Activated CD4-positive, alpha-beta memory T cell treated with anti-CD3 and anti-CD28 coated beads for 36 hours (primary cell): ENCODE results near the gene TF. TPM values are rescaled to one million over a fixed set of nuclear protein-coding genes. Genes with fewer than 3 reads are reported as not detected.

Experiments used
- CTCF ChIA-PET: fragments of 350-600 bp; sonication (Branson Sonifier 250); formaldehyde crosslinking; loops from one replicate; lab custom pipeline; 2021; ENCODE audit warnings: antibody characterized with exemption, inconsistent platforms; lab: Charles Lee
- POLR2A ChIA-PET: fragments of 350-600 bp; sonication (Branson Sonifier 250); formaldehyde crosslinking; loops from one replicate; lab custom pipeline; 2021; ENCODE audit warnings: antibody characterized with exemption; lab: Charles Lee
- DNase-seq: peaks from one replicate; pipeline ENCODE4 v3.0.0-alpha.2; 2020
- H3K27ac Mint-ChIP-seq: one replicate; pipeline ENCODE4 v1.8.0; 2021; ENCODE audit warnings: mixed read lengths
- H3K27me3 Mint-ChIP-seq: one replicate; pipeline ENCODE4 v1.8.0; 2021; ENCODE audit warnings: mixed read lengths
- H3K36me3 Mint-ChIP-seq: one replicate; pipeline ENCODE4 v1.8.0; 2021; ENCODE audit warnings: mixed read lengths
- H3K4me1 Mint-ChIP-seq: one replicate; pipeline ENCODE4 v1.8.0; 2021; ENCODE audit warnings: low read depth, mixed read lengths
- H3K4me3 Mint-ChIP-seq: one replicate; pipeline ENCODE4 v1.8.0; 2021; ENCODE audit warnings: mild to moderate bottlenecking, mixed read lengths
- H3K9me3 Mint-ChIP-seq: one replicate; pipeline ENCODE4 v1.8.0; 2021; ENCODE audit warnings: mixed read lengths
- intact Hi-C: fragments of 100-400 bp; cut with micrococcal nuclease; formaldehyde crosslinking; loops from one replicate; pipeline ENCODE4 v1.15.1; 2023
- total RNA-seq, 2 experiments: library from RNA; stranded (reverse); gene quantifications; one replicate each; pipeline ENCODE4 v1.2.3, GENCODE V29; 2021

TF gene
- total RNA-seq, 2 experiments from 2014 or later = 0.44 to 0.67 TPM

GRCh38 chr3:133836497-133837158, 90.4 kb downstream of the TF start:
- ChIA-PET POLR2A (no interaction called here), CTCF (no interaction called here)
- intact Hi-C loops = no loop called here

DNA sequence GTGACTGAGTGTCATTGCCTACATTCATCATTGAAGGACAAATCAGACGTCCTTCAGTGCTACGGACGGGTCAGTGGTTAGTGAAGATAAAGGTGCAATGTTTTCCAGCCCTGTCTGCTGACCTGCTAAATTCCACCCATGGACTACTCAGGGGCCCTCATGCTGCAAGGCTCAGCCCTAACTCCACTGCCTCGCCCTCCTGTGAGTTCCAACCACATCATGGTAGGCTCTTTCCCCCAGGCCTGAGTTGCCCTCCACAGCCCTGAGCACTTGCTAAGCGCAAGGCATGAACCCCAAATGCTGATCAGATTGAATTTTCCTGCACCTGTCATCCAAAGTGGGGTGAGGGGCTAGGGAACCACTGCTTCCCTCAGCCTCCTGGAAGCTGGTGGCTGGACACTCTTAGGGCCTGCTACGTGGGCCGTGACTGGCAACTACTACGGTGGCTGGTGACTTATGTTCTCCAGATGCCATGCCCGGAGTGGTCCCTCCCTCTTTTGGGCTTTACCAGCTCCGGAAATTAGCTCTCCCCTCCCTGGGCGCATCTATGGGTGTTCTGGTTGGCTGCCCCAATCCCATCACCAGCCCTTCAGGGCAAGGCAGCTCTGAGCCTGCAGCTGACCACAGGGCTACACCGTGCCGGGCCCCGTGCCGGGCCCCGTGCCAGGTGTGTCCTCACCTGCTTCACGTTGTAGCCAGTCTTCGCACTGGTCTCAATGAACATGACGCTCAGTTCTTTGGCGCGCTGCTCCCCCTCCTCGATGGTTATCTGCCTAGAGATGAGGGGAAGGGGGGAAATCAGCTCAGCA, 91.5 kb downstream of the TF start:
- Mint-ChIP-seq H3K36me3 (no peaks in the 10 kb centered on the region), H3K4me1 (no peaks in the 10 kb centered on the region), H3K4me3 (no peak overlapping the region), H3K27ac (no peak overlapping the region), H3K27me3 (no peaks in the 10 kb centered on the region), H3K9me3 (no peaks in the 10 kb centered on the region)
- ChIA-PET POLR2A (no interaction called here), CTCF (no interaction called here)
- no peak for DNase-seq
- intact Hi-C loops = no loop called here

More at GRCh38 chr3:133836497-133837158, 90.4 kb downstream of the TF start:
- DNase-seq = no peak
- no peak overlapping the region for H3K4me3 Mint-ChIP-seq
- H3K27me3 Mint-ChIP-seq = no peaks in the 10 kb centered on the region
- no peaks in the 10 kb centered on the region for H3K36me3 Mint-ChIP-seq
- no peaks in the 10 kb centered on the region for H3K4me1 Mint-ChIP-seq
- no peaks in the 10 kb centered on the region for H3K9me3 Mint-ChIP-seq
- H3K27ac Mint-ChIP-seq = no peak overlapping the region

- Mint-ChIP-seq H3K4me1 (no peaks in the 10 kb centered on the region), H3K4me3 (no peak overlapping the region), H3K27me3 (no peaks in the 10 kb centered on the region), H3K36me3 (no peaks in the 10 kb centered on the region), H3K27ac (no peak overlapping the region), H3K9me3 (no peaks in the 10 kb centered on the region)
- intact Hi-C loops = no loop called here
- no peak for DNase-seq
- CTCF ChIA-PET = no interaction called here
- POLR2A ChIA-PET = no interaction called here
These were observed 92.2 kb downstream of the TF start for GRCh38 chr3:133838296-133838789.

DNA sequence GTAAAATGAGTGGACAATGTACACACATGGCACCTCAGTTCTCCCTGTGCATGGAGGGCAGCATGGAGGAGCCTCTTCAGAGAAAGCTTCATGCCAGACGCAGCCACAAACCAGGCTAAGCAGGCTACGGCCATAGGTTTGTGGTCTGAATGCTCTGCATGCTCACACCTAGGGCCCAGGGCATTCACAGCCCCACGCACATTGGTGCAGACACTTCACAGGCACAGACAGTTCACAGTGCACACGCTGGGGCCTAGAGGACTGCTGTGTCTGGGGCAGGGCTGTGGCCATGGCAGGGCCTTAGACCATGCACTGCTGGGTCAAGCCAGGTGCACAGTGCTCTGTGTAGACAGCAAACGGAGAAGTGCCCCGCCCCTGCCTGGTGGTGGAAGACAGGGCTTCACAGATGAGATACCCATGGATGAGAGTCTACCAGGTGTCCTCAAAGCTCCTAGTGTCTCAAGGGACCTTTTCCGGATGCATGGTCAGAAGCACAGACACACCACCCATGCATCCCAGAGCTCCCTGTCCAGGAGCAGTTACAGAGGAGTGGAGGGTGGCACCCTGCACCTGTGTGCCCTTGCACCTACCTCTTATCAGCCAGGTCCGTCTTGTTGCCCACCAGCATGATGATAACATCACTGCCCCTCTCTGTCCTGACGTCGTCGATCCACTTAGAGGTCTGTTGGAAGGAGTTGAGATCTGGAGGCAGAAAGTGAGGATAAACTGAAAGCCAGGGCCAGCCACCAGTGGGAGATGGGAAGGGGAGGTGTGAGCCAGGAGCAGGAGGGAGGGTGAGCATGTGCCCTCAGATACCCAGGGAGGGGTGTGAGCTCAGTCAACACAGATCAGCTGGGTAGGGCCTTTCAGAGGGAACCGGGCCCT, 93.0 kb downstream of the TF start:
- POLR2A ChIA-PET = no interaction called here
- no peak for DNase-seq
- Mint-ChIP-seq H3K27ac (no peak overlapping the region), H3K36me3 (no peaks in the 10 kb centered on the region), H3K4me1 (no peaks in the 10 kb centered on the region), H3K4me3 (no peak overlapping the region), H3K9me3 (no peaks in the 10 kb centered on the region), H3K27me3 (no peaks in the 10 kb centered on the region)
- CTCF ChIA-PET = interaction anchor here (0.6 kb wide), 1 partner anchor 638 kb away, joined by 3 read pairs; no protein-coding TSS in a partner anchor
- intact Hi-C loops = no loop called here

DNA sequence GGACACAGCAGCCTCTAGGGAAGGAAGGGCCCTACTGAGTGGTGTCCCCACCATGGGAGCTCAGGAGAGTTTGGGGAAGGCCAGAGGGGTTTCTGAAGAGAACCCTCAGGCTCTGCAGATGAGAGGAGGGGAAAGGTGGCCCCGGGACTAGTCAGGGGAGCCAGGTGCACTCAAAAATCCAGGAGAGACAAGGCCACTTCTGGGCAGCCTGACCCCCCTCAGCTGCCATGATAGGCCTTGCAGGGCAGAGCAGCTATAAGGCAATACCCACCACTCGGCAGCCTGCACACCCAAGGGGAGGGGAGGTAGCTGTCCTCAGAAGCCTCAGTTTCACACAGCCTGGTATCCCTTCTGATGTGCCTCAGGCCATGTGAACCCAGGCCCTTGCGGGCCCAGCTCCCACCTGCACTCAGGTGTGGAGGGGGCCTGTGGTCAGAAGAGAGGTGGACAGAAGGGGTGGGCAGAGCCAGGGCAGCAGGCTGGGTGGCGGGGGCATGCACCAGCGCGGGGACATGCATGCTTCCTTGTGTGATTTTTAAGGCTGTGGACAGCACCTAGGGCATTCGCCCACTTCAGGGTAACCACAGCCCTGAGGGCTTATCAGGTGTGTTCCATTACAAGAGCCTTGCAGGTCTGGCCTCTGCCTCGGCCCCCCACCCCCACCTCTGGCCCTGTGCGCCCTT, 94.0 kb downstream of the TF start:
- ChIA-PET CTCF (interaction anchor here (0.5 to 0.6 kb wide), 2 partner anchors 34 to 637 kb away, joined by 3 to 4 read pairs; no protein-coding TSS in a partner anchor), POLR2A (no interaction called here)
- DNase-seq = no peak
- intact Hi-C loops = no loop called here
- H3K9me3 Mint-ChIP-seq = no peaks in the 10 kb centered on the region
- no peaks in the 10 kb centered on the region for H3K4me1 Mint-ChIP-seq
- no peak overlapping the region for H3K27ac Mint-ChIP-seq
- no peaks in the 10 kb centered on the region for H3K36me3 Mint-ChIP-seq
- no peak overlapping the region for H3K4me3 Mint-ChIP-seq
- no peaks in the 10 kb centered on the region for H3K27me3 Mint-ChIP-seq

DNA sequence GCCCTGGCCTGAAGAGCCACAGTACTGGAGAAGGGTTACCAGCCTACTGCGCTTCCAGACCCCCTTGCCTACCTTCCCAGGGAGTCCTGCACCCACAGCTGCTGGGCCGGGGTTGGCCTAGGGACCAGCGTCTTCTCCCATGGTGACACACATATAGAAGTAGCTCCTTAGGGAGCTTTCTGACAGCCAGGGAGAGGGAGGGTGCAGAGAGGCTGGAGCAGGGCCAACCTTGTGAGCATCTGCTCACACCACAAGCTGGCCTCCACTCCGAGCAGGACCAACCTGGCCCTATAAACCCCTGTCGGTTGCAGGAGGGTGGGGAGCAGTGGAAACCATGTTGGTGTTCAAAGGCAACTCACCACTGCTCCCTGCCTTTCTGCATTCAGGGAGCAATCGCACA, 94.6 kb downstream of the TF start:
- no peak for DNase-seq
- intact Hi-C loops = no loop called here
- Mint-ChIP-seq H3K4me3 (no peak overlapping the region), H3K4me1 (no peaks in the 10 kb centered on the region), H3K27me3 (no peaks in the 10 kb centered on the region), H3K27ac (no peak overlapping the region), H3K36me3 (no peaks in the 10 kb centered on the region), H3K9me3 (no peaks in the 10 kb centered on the region)
- ChIA-PET POLR2A (no interaction called here), CTCF (interaction anchor here (0.5 kb wide), 1 partner anchor 34 kb away, joined by 4 read pairs; no protein-coding TSS in a partner anchor)

DNA sequence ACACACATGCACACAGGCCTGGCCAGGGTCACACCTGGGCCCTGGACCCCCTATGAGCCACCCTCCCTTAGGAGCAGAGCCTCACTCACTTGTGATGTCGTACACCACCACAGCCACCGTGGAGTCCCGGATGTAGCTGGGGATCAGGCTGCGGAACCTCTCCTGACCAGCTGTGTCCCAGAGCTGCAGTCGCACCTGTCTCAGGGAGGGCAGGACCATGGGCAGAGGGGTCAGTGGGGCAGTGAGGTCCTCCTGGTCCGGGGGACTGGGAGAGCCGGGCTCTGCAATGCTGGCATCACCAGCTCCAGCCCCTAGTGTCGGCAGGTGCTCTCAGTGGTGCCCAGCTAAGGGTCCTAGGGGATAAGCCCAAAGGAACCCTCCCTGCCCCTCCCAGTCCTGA, 95.0 kb downstream of the TF start:
- Mint-ChIP-seq H3K9me3 (no peaks in the 10 kb centered on the region), H3K4me3 (no peak overlapping the region), H3K36me3 (no peaks in the 10 kb centered on the region), H3K27ac (no peak overlapping the region), H3K4me1 (no peaks in the 10 kb centered on the region), H3K27me3 (no peaks in the 10 kb centered on the region)
- ChIA-PET POLR2A (no interaction called here), CTCF (no interaction called here)
- intact Hi-C loops = no loop called here
- DNase-seq = no peak

DNA sequence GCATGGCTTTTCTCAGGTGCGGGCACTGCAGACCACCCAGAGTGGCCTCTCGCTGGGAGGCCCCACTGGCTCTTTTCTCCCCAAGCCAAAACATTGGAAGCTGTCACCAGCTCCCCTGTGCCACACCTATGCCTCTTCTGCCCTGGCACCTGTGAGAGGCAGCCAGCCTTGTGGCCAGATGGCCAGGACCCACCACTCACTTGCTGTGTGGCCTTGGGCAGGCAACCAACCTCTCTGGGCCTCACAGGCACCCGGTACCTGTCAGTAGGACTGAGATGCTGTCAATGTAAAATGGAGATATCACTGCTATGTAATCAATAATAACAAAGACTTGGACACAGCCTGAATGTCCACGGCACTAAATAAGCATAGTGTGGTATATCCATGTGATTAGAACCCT, 96.0 kb downstream of the TF start:
- Mint-ChIP-seq H3K4me3 (no peak overlapping the region), H3K27ac (no peak overlapping the region), H3K4me1 (no peaks in the 10 kb centered on the region), H3K36me3 (no peaks in the 10 kb centered on the region), H3K9me3 (no peaks in the 10 kb centered on the region), H3K27me3 (no peaks in the 10 kb centered on the region)
- POLR2A ChIA-PET = no interaction called here
- CTCF ChIA-PET = no interaction called here
- no peak for DNase-seq
- intact Hi-C loops = no loop called here

GRCh38 chr3:133843634-133844033, 97.4 kb downstream of the TF start:
- Mint-ChIP-seq H3K4me3 (no peak overlapping the region), H3K27ac (no peak overlapping the region), H3K36me3 (no peaks in the 10 kb centered on the region), H3K27me3 (no peaks in the 10 kb centered on the region), H3K4me1 (no peaks in the 10 kb centered on the region), H3K9me3 (no peaks in the 10 kb centered on the region)
- ChIA-PET POLR2A (no interaction called here), CTCF (no interaction called here)
- intact Hi-C loops = no loop called here
- no peak for DNase-seq

DNA sequence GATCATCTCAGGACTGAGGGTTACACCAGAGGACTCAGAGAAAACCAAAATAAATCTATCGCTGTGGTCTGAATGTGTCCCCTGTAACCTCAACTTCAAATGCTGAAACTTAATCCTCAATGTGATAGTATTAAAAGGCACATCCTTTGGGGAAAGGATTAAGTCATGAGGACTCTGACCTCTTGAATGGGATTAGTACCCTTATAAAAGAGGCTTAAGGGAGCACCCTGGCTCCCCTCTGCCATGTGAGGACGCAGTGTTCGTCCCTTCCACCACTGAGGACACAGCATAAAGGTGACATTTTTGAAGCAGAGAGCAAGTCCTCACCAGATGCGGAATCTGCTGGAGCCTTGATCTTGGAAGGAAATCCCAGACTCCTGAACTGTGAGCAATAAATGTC, 98.9 kb downstream of the TF start:
- DNase-seq = no peak
- H3K36me3 Mint-ChIP-seq = no peaks in the 10 kb centered on the region
- no peaks in the 10 kb centered on the region for H3K4me1 Mint-ChIP-seq
- H3K9me3 Mint-ChIP-seq = no peaks in the 10 kb centered on the region
- H3K4me3 Mint-ChIP-seq = no peak overlapping the region
- intact Hi-C loops = no loop called here
- ChIA-PET CTCF (no interaction called here), POLR2A (no interaction called here)
- no peaks in the 10 kb centered on the region for H3K27me3 Mint-ChIP-seq
- no peak overlapping the region for H3K27ac Mint-ChIP-seq
